Hepatocyte (in vitro differentiated cells): ENCODE measurements around the gene CYB5R2.

ENCODE experiments used
- CTCF ChIP-seq: fragments of 200-600 bp; sonication (generic); IDR thresholded peaks from 2 replicates; pipeline ENCODE4 v1.5.1; 2016; ENCODE audit warnings: antibody characterized with exemption, mild to moderate bottlenecking; ENCODE audit not compliant: poor library complexity
- EZH2 ChIP-seq: fragments of 200-600 bp; sonication (generic); IDR thresholded peaks from 2 replicates; pipeline ENCODE4 v1.6.1; 2016; ENCODE audit warnings: antibody characterized with exemption, mild to moderate bottlenecking, borderline replicate concordance
- EZH2phosphoT487 ChIP-seq: fragments of 200-600 bp; sonication (generic); IDR thresholded peaks from one replicate; pipeline ENCODE4 v1.6.1; 2018; ENCODE audit warnings: antibody characterized with exemption, mild to moderate bottlenecking, low read depth, moderate library complexity; ENCODE audit not compliant: unreplicated experiment, severe bottlenecking

DNA sequence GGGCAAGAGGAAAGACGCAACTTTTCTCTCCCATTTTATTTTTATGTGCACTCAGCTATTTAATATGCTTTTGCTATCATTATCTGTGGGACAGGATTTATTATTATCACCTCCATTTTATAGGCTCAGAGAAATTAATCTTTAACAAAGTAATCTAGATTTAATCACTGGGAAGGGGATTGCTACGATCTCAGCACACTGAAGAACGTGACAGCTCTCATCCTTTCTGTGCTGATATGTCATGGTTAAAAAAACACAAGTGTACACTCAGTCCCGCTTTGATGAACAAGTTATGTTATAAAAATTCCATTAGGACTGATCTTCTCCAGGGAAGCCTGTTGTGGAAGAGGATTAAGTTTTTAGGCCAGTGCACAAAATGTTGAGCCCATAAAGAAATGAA lies 37.6 kb downstream of the CYB5R2 start:
- TF ChIP-seq EZH2: no peak
- no peak for TF ChIP-seq CTCF
- TF ChIP-seq EZH2phosphoT487: no peak
